ENCODE data around the gene TINCR.
A peak's percentile ranks its signal among the peaks of the same experiment; 100 is the strongest.

TINCR gene

GRCh38 chr19:5536337-5536894, 31.3 kb downstream of the TINCR start:
- no peaks in the 10 kb centered on the region for H3K27me3 ChIP-seq (ENCODE audit: control insufficient read depth, insufficient read depth, low read length)
- H3K36me3 ChIP-seq (ENCODE audit: control insufficient read depth, insufficient read depth, low read length), result no peaks in the 10 kb centered on the region
- peak overlapping the region; percentile 64 for H3K9ac ChIP-seq (ENCODE audit: low read length)
- peak overlapping the region; percentile 46; the same call in 1 of the 2 replicates for H3K27ac ChIP-seq (ENCODE audit: low read depth, low read length)
- peaks cover 23% of the 10 kb centered on the region for H3K4me1 ChIP-seq (ENCODE audit: control insufficient read depth, insufficient read depth, low read length)
- H3K9me3 ChIP-seq (ENCODE audit: control insufficient read depth, insufficient read depth, low read depth, low read length), result peaks cover 24% of the 10 kb centered on the region
- H3K4me3 ChIP-seq (ENCODE audit: low read depth, low read length), result peak overlapping the region; percentile 43

DNA sequence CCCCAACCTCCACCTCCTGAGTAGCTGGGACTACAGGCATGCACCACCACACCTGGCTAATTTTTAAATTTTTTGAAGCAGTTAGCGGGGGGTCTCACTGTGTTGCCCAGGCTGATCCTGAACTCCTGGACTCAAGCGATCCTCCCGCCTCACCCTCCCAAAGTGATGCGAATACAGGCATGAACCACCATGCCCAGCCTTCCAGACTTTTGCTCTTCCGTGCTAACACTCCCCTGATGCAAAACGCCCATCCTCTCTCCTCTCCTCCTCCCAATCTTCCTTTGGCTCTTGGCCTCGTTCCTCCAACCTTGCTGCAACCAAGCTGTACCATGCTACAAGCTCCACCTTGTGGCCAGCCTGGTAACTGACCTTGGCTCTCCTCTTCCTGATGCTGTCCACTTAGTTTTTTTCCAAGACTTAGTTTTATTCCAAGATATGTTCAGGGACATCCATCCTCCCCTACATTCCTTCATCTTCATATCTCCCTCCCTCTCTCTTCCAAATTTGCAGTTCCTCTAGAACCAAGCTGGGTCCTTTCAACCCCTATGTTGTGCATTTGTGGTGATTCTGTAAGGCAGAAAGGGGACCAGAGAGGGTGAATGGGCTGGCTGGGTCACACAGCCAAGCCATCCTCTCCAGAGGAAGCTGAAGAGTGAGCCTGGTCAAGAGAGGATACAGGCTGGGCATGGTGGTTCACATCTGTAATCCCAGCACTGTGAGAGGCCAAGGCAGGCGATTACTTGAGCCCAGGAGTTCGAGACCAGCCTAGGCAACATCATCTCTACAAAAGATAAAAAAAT, 32.8 kb downstream of the TINCR start:
- H3K4me1 ChIP-seq (ENCODE audit: control insufficient read depth, insufficient read depth, low read length), result peaks cover 23% of the 10 kb centered on the region
- H3K4me3 ChIP-seq (ENCODE audit: low read depth, low read length), result no peak overlapping the region
- no peaks in the 10 kb centered on the region for H3K36me3 ChIP-seq (ENCODE audit: control insufficient read depth, insufficient read depth, low read length)
- H3K27me3 ChIP-seq (ENCODE audit: control insufficient read depth, insufficient read depth, low read length), result no peaks in the 10 kb centered on the region
- H3K9ac ChIP-seq (ENCODE audit: low read length), result no peak overlapping the region
- H3K9me3 ChIP-seq (ENCODE audit: control insufficient read depth, insufficient read depth, low read depth, low read length), result peaks cover 24% of the 10 kb centered on the region
- no peak overlapping the region for H3K27ac ChIP-seq (ENCODE audit: low read depth, low read length)

GRCh38 chr19:5533257-5533656, 34.5 kb downstream of the TINCR start:
- H3K4me3 ChIP-seq (ENCODE audit: low read depth, low read length), result no peak overlapping the region
- H3K9ac ChIP-seq (ENCODE audit: low read length), result no peak overlapping the region

DNA sequence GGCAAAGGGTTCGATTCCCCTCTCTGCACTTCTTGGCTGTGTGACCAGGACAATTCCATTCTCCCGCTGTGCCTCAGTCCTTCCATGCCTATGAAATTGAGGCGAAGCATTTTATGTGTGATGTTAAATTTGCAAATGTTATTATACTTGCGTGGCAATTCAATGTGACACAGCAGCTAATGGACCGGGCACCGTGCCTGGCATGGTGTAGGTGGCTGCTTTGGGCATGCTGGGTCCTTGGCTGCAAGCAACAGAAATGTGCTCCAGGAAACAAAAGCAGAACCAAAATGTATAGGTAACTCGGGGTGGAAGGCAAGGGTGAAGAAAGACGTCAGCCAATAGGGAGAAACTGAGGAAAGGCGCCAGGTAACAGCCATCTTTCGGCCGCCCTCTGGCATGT, 37.1 kb downstream of the TINCR start:
- Histone ChIP-seq H3K27ac (ENCODE audit: low read depth, low read length) (no peak overlapping the region), H3K9ac (ENCODE audit: low read length) (no peak overlapping the region), H3K27me3 (ENCODE audit: control insufficient read depth, insufficient read depth, low read length) (no peaks in the 10 kb centered on the region), H3K36me3 (ENCODE audit: control insufficient read depth, insufficient read depth, low read length) (no peaks in the 10 kb centered on the region), H3K4me1 (ENCODE audit: control insufficient read depth, insufficient read depth, low read length) (peaks cover 6% of the 10 kb centered on the region; the same call in 1 of the 2 replicates), H3K9me3 (ENCODE audit: control insufficient read depth, insufficient read depth, low read depth, low read length) (peaks cover 24% of the 10 kb centered on the region), H3K4me3 (ENCODE audit: low read depth, low read length) (no peak overlapping the region)

More at GRCh38 chr19:5533257-5533656, 34.5 kb downstream of the TINCR start:
- Histone ChIP-seq H3K36me3 (ENCODE audit: control insufficient read depth, insufficient read depth, low read length) (no peaks in the 10 kb centered on the region), H3K9me3 (ENCODE audit: control insufficient read depth, insufficient read depth, low read depth, low read length) (peaks cover 24% of the 10 kb centered on the region), H3K4me1 (ENCODE audit: control insufficient read depth, insufficient read depth, low read length) (peaks cover 14% of the 10 kb centered on the region), H3K27ac (ENCODE audit: low read depth, low read length) (no peak overlapping the region), H3K27me3 (ENCODE audit: control insufficient read depth, insufficient read depth, low read length) (no peaks in the 10 kb centered on the region)

DNA sequence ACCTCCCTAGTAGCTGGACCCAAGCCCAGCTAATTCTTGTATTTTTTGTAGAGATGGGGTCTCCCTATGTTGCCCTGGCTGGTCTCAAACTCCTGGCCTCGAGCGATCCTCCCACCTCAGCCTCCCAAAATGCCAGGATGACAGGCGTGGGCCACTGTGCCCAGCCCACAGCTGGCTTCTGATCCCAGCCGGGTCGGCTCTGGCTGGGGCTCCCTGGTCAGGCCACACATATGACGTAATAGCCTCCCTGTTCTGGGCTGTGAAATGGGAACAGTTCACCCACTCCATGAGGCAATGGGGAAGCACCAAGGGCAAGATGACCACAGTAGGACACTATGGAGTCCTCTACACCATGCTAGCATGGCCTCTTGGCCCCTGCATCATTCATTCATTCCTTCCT, 41.1 kb downstream of the TINCR start:
- Histone ChIP-seq H3K4me1 (ENCODE audit: control insufficient read depth, insufficient read depth, low read length) (peaks cover 9% of the 10 kb centered on the region), H3K36me3 (ENCODE audit: control insufficient read depth, insufficient read depth, low read length) (no peaks in the 10 kb centered on the region), H3K27ac (ENCODE audit: low read depth, low read length) (no peak overlapping the region), H3K9ac (ENCODE audit: low read length) (no peak overlapping the region), H3K27me3 (ENCODE audit: control insufficient read depth, insufficient read depth, low read length) (no peaks in the 10 kb centered on the region), H3K9me3 (ENCODE audit: control insufficient read depth, insufficient read depth, low read depth, low read length) (no peaks in the 10 kb centered on the region), H3K4me3 (ENCODE audit: low read depth, low read length) (no peak overlapping the region)

DNA sequence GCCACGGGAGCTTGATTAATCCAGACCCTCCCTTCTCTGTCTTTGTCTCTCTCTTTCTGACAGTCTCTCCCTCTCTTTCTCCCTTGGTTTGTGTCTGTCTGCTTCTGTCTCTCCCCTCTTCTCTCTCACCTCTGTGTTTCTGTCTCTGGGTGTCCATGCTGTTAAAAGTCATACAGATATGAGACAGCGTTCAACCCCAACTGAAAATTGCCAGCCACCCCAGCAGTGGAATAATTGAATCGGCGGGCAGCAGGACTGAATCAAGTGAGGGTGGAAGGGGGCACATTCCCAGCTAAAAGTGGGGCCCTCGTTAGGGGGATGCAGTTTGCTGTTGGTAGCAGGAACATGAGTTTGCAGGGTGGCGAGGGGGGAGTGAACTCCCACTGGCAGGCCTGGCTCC, 43.7 kb downstream of the TINCR start:
- Histone ChIP-seq H3K36me3 (ENCODE audit: control insufficient read depth, insufficient read depth, low read length) (no peaks in the 10 kb centered on the region), H3K4me3 (ENCODE audit: low read depth, low read length) (no peak overlapping the region), H3K27ac (ENCODE audit: low read depth, low read length) (no peak overlapping the region), H3K4me1 (ENCODE audit: control insufficient read depth, insufficient read depth, low read length) (peaks cover 9% of the 10 kb centered on the region), H3K9me3 (ENCODE audit: control insufficient read depth, insufficient read depth, low read depth, low read length) (peaks cover 6% of the 10 kb centered on the region), H3K9ac (ENCODE audit: low read length) (no peak overlapping the region), H3K27me3 (ENCODE audit: control insufficient read depth, insufficient read depth, low read length) (no peaks in the 10 kb centered on the region)

GRCh38 chr19:5522106-5522505, 45.6 kb downstream of the TINCR start:
- no peak overlapping the region for H3K9ac ChIP-seq (ENCODE audit: low read length)
- H3K27me3 ChIP-seq (ENCODE audit: control insufficient read depth, insufficient read depth, low read length), result no peaks in the 10 kb centered on the region
- no peak overlapping the region for H3K4me3 ChIP-seq (ENCODE audit: low read depth, low read length)
- H3K36me3 ChIP-seq (ENCODE audit: control insufficient read depth, insufficient read depth, low read length), result no peaks in the 10 kb centered on the region
- H3K9me3 ChIP-seq (ENCODE audit: control insufficient read depth, insufficient read depth, low read depth, low read length), result peaks cover 12% of the 10 kb centered on the region
- H3K27ac ChIP-seq (ENCODE audit: low read depth, low read length), result no peak overlapping the region
- H3K4me1 ChIP-seq (ENCODE audit: control insufficient read depth, insufficient read depth, low read length), result peaks cover 9% of the 10 kb centered on the region

GRCh38 chr19:5520501-5520900, 47.3 kb downstream of the TINCR start:
- Histone ChIP-seq H3K4me3 (ENCODE audit: low read depth, low read length) (no peak overlapping the region), H3K27ac (ENCODE audit: low read depth, low read length) (no peak overlapping the region), H3K9me3 (ENCODE audit: control insufficient read depth, insufficient read depth, low read depth, low read length) (peaks cover 25% of the 10 kb centered on the region), H3K27me3 (ENCODE audit: control insufficient read depth, insufficient read depth, low read length) (no peaks in the 10 kb centered on the region), H3K4me1 (ENCODE audit: control insufficient read depth, insufficient read depth, low read length) (peaks cover 4% of the 10 kb centered on the region; the same call in 1 of the 2 replicates), H3K36me3 (ENCODE audit: control insufficient read depth, insufficient read depth, low read length) (no peaks in the 10 kb centered on the region), H3K9ac (ENCODE audit: low read length) (no peak overlapping the region)

- Histone ChIP-seq H3K4me1 (ENCODE audit: control insufficient read depth, insufficient read depth, low read length) (peaks cover 1% of the 10 kb centered on the region; the same call in 1 of the 2 replicates), H3K9ac (ENCODE audit: low read length) (no peak overlapping the region), H3K9me3 (ENCODE audit: control insufficient read depth, insufficient read depth, low read depth, low read length) (peaks cover 25% of the 10 kb centered on the region)
Observed at GRCh38 chr19:5519076-5519475, 48.7 kb downstream of the TINCR start.

DNA sequence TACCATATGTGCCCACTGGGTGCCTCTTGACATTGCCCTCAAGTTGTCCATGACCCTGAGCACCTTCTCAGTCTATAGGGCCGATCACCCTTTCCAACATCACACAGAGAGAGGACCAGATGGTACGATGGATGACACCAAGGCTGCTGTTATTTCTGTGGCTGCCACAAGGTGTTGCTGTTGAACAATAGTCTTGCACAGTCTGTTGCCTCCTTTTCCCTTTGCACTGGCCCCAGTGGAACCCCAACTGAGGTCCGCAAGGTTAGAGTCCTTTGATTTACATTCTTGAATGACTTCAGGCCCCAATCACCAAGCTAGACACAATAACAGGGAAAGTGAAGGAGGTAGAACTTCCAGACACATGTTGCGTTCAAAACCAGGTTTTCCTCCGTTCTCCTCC, 52.0 kb downstream of the TINCR start:
- H3K9ac ChIP-seq (ENCODE audit: low read length), result no peak overlapping the region
- no peak overlapping the region for H3K4me3 ChIP-seq (ENCODE audit: low read depth, low read length)
- no peaks in the 10 kb centered on the region for H3K4me1 ChIP-seq (ENCODE audit: control insufficient read depth, insufficient read depth, low read length)
- no peaks in the 10 kb centered on the region for H3K36me3 ChIP-seq (ENCODE audit: control insufficient read depth, insufficient read depth, low read length)
- H3K27me3 ChIP-seq (ENCODE audit: control insufficient read depth, insufficient read depth, low read length), result no peaks in the 10 kb centered on the region; the same call in 1 of the 2 replicates
- peaks cover 25% of the 10 kb centered on the region for H3K9me3 ChIP-seq (ENCODE audit: control insufficient read depth, insufficient read depth, low read depth, low read length)
- no peak overlapping the region for H3K27ac ChIP-seq (ENCODE audit: low read depth, low read length)

More at GRCh38 chr19:5519076-5519475, 48.7 kb downstream of the TINCR start:
- no peaks in the 10 kb centered on the region for H3K27me3 ChIP-seq (ENCODE audit: control insufficient read depth, insufficient read depth, low read length)
- no peaks in the 10 kb centered on the region for H3K36me3 ChIP-seq (ENCODE audit: control insufficient read depth, insufficient read depth, low read length)
- no peak overlapping the region for H3K27ac ChIP-seq (ENCODE audit: low read depth, low read length)
- no peak overlapping the region for H3K4me3 ChIP-seq (ENCODE audit: low read depth, low read length)

- H3K27me3 ChIP-seq (ENCODE audit: control insufficient read depth, insufficient read depth, low read length), result no peaks in the 10 kb centered on the region; the same call in 1 of the 2 replicates
- no peak overlapping the region for H3K27ac ChIP-seq (ENCODE audit: low read depth, low read length)
- no peak overlapping the region for H3K9ac ChIP-seq (ENCODE audit: low read length)
- H3K4me1 ChIP-seq (ENCODE audit: control insufficient read depth, insufficient read depth, low read length), result no peaks in the 10 kb centered on the region
- H3K9me3 ChIP-seq (ENCODE audit: control insufficient read depth, insufficient read depth, low read depth, low read length), result peaks cover 20% of the 10 kb centered on the region
- H3K36me3 ChIP-seq (ENCODE audit: control insufficient read depth, insufficient read depth, low read length), result no peaks in the 10 kb centered on the region
- H3K4me3 ChIP-seq (ENCODE audit: low read depth, low read length), result no peak overlapping the region
Observed at GRCh38 chr19:5514001-5514400, 53.8 kb downstream of the TINCR start.

Measured in HUES6 (cell line).